IMR-90 (cell line): ENCODE results near the gene TBC1D10B. TPM values are rescaled to one million over a fixed set of nuclear protein-coding genes. Genes with fewer than 3 reads are reported as not detected.

Source experiments
- ATAC-seq: fragments of 200-7000 bp; cut with Tn5 transposase; 2 replicates; pipeline ENCODE4 v1.9.1; 2020; ENCODE audit warnings: low read depth, mild to moderate bottlenecking, moderate library complexity
- BruUV-seq: library from RNA; stranded (reverse); fragments of 400-500 nt; replicated peaks from 2 replicates; lab custom pipeline; 2021; lab: Mats Ljungman, UMichigan
- CTCF ChIA-PET: fragments of 300-600 bp; formaldehyde crosslinking; extraction: SDS; loops from one replicate; lab custom pipeline; 2021; ENCODE audit warnings: antibody characterized with exemption; lab: Yijun Ruan, JAX
- POLR2A ChIA-PET: fragments of 300-600 bp; sonication (Branson Sonifier 250); formaldehyde crosslinking; loops from one replicate; lab custom pipeline; 2022; ENCODE audit warnings: antibody characterized with exemption; ENCODE audit not compliant: unreplicated experiment; lab: Charles Lee
- DNase-seq: peaks from one replicate; pipeline ENCODE4 v3.0.0; 2013
- H2AFZ ChIP-seq: replicated peaks from 2 replicates; pipeline ENCODE3; 2013; ENCODE audit warnings: low read length, mild to moderate bottlenecking; ENCODE audit not compliant: poor library complexity
- H2AK5ac ChIP-seq: 2 replicates; pipeline ENCODE4 v1.6.1; 2013; ENCODE audit warnings: low read depth, low read length, inconsistent platforms
- H2AK9ac ChIP-seq: replicated peaks from 2 replicates; pipeline ENCODE3; 2013; ENCODE audit warnings: mild to moderate bottlenecking, low read depth, low read length, moderate library complexity; ENCODE audit not compliant: poor library complexity
- H2BK120ac ChIP-seq: 2 replicates; pipeline ENCODE4 v1.6.1; 2013; ENCODE audit warnings: low read depth, low read length, inconsistent platforms
- H2BK15ac ChIP-seq: 3 replicates; pipeline ENCODE4 v1.6.1; 2013; ENCODE audit warnings: low read depth, low read length, inconsistent platforms
- H2BK20ac ChIP-seq: 2 replicates; pipeline ENCODE4 v1.6.1; 2013; ENCODE audit warnings: low read depth, mild to moderate bottlenecking, inconsistent platforms, low read length, moderate library complexity
- H2BK5ac ChIP-seq: 2 replicates; pipeline ENCODE4 v1.6.1; 2013; ENCODE audit warnings: mild to moderate bottlenecking, low read depth, low read length, inconsistent platforms; ENCODE audit not compliant: poor library complexity, severe bottlenecking
- H3K14ac ChIP-seq: replicated peaks from 2 replicates; pipeline ENCODE4 v1.6.1; 2013; ENCODE audit warnings: low read depth, low read length, inconsistent platforms
- H3K18ac ChIP-seq: 2 replicates; pipeline ENCODE4 v1.6.1; 2013; ENCODE audit warnings: low read depth, low read length, control low read depth
- H3K23ac ChIP-seq: 2 replicates; pipeline ENCODE4 v1.6.1; 2013; ENCODE audit warnings: low read depth, low read length, inconsistent platforms
- H3K27ac ChIP-seq: 2 replicates; pipeline ENCODE4 v1.5.1; 2013; ENCODE audit warnings: mild to moderate bottlenecking, control low read depth, low read length; ENCODE audit not compliant: insufficient read depth
- H3K27me3 ChIP-seq: 2 replicates; pipeline ENCODE4 v1.6.1; 2013; ENCODE audit warnings: low read length; ENCODE audit not compliant: control insufficient read depth, insufficient read depth
- H3K36me3 ChIP-seq: 2 replicates; pipeline ENCODE4 v1.6.1; 2013; ENCODE audit warnings: low read length, mixed read lengths; ENCODE audit not compliant: control insufficient read depth, insufficient read depth
- H3K4ac ChIP-seq: 2 replicates; pipeline ENCODE4 v1.6.1; 2013; ENCODE audit warnings: low read depth, low read length, inconsistent platforms
- H3K4me1 ChIP-seq: 2 replicates; pipeline ENCODE4 v1.6.1; 2013; ENCODE audit warnings: low read length, mixed read lengths; ENCODE audit not compliant: control insufficient read depth, insufficient read depth
- H3K4me2 ChIP-seq: 2 replicates; pipeline ENCODE4 v1.6.1; 2013; ENCODE audit warnings: low read depth, mild to moderate bottlenecking, control low read depth, low read length, moderate library complexity
- H3K4me3 ChIP-seq: 2 replicates; pipeline ENCODE4 v1.5.1; 2013; ENCODE audit warnings: low read depth, mild to moderate bottlenecking, control low read depth, low read length, moderate library complexity; ENCODE audit not compliant: insufficient read depth
- H3K56ac ChIP-seq: 2 replicates; pipeline ENCODE4 v1.6.1; 2013; ENCODE audit warnings: low read length, inconsistent platforms; ENCODE audit not compliant: insufficient read depth; ENCODE audit errors: extremely low read depth
- H3K79me1 ChIP-seq, 2 experiments: 2 replicates each; pipeline ENCODE4 v1.6.1; 2013; ENCODE audit warnings: low read length in 2 of 2, inconsistent platforms in 1 of 2, low read depth in 1 of 2
- H3K9ac ChIP-seq: 2 replicates; pipeline ENCODE4 v1.6.1; 2013; ENCODE audit warnings: low read depth, low read length, control low read depth
- H3K9me1 ChIP-seq: 2 replicates; pipeline ENCODE4 v1.6.1; 2013; ENCODE audit warnings: low read length, inconsistent platforms; ENCODE audit not compliant: insufficient read depth
- H3K9me3 ChIP-seq: 2 replicates; pipeline ENCODE4 v1.6.1; 2013; ENCODE audit warnings: low read length; ENCODE audit not compliant: control insufficient read depth, insufficient read depth
- H4K20me1 ChIP-seq: 2 replicates; pipeline ENCODE4 v1.6.1; 2013; ENCODE audit warnings: low read length, inconsistent platforms; ENCODE audit not compliant: insufficient read depth
- H4K5ac ChIP-seq: 2 replicates; pipeline ENCODE4 v1.6.1; 2013; ENCODE audit warnings: mild to moderate bottlenecking, low read depth, low read length, control low read depth
- H4K8ac ChIP-seq, 2 experiments: 2 replicates each; pipeline ENCODE4 v1.6.1; 2013; ENCODE audit warnings: low read depth in 2 of 2, low read length in 2 of 2, control low read depth in 1 of 2, inconsistent platforms in 1 of 2
- H4K91ac ChIP-seq: 2 replicates; pipeline ENCODE4 v1.6.1; 2013; ENCODE audit warnings: low read depth, low read length, inconsistent platforms; ENCODE audit not compliant: insufficient read depth
- BHLHE40 ChIP-seq: fragments of 150-350 bp; IDR thresholded peaks from 2 replicates; pipeline ENCODE4 v1.6.1; 2016; ENCODE audit warnings: mild to moderate bottlenecking, low read depth, low read length
- CEBPB ChIP-seq: IDR thresholded peaks from 2 replicates; pipeline ENCODE4 v1.6.1; 2012; ENCODE audit warnings: low read depth, low read length, improper control_type of control experiment
- CHD1 ChIP-seq: IDR thresholded peaks from 2 replicates; pipeline ENCODE4 v1.6.1; 2012; ENCODE audit warnings: low read depth, low read length, improper control_type of control experiment
- FOS ChIP-seq: fragments of 150-350 bp; IDR thresholded peaks from 2 replicates; pipeline ENCODE4 v1.6.1; 2016; ENCODE audit warnings: low read depth, low read length
- MAFK ChIP-seq: IDR thresholded peaks from 2 replicates; pipeline ENCODE4 v1.6.1; 2012; ENCODE audit warnings: low read depth, low read length, improper control_type of control experiment
- MAZ ChIP-seq: IDR thresholded peaks from 2 replicates; pipeline ENCODE4 v1.6.1; 2012; ENCODE audit warnings: low read depth, mild to moderate bottlenecking, low read length, improper control_type of control experiment, moderate library complexity, borderline replicate concordance
- MXI1 ChIP-seq: IDR thresholded peaks from 2 replicates; pipeline ENCODE4 v1.6.1; 2012; ENCODE audit warnings: low read depth, mild to moderate bottlenecking, low read length, moderate library complexity, borderline replicate concordance
- NFE2L2 ChIP-seq: fragments of 150-350 bp; IDR thresholded peaks from 2 replicates; pipeline ENCODE4 v1.6.1; 2016; ENCODE audit warnings: low read depth, mild to moderate bottlenecking, low read length
- POLR2A ChIP-seq: IDR thresholded peaks from 2 replicates; pipeline ENCODE4 v1.6.1; 2012; ENCODE audit warnings: mild to moderate bottlenecking, low read depth, low read length
- RFX5 ChIP-seq: IDR thresholded peaks from 2 replicates; pipeline ENCODE4 v1.8.0; 2012; ENCODE audit warnings: low read depth, mild to moderate bottlenecking, low read length, moderate library complexity
- WGBS, 2 experiments: methylation state at CpG; one replicate each; pipeline versions ENCODE4 v1.1.5 to v1.1.7; 2013; ENCODE audit warnings: missing lambda C conversion rate in 2 of 2; ENCODE audit not compliant: insufficient read length in 1 of 2; ENCODE audit errors: extremely low coverage in 2 of 2; 5-methylcytosine and 5-hydroxymethylcytosine counted together
- dilution Hi-C: fragments of 300-500 bp; cut with HindIII; formaldehyde crosslinking; loops from one replicate; pipeline ENCODE4 v1.14.3; 2018; ENCODE audit warnings: low sequenced_read_pairs; ENCODE audit not compliant: unreplicated experiment
- in situ Hi-C: fragments of 300-500 bp; cut with MboI; formaldehyde crosslinking; loops from 3 replicates; pipeline ENCODE4 v1.14.3; 2019; ENCODE audit warnings: low sequenced_read_pairs, inconsistent platforms, mixed read lengths
- intact Hi-C: fragments of 100-400 bp; cut with micrococcal nuclease; formaldehyde crosslinking; loops from 2 replicates; pipeline ENCODE4 v1.10.0; 2022
- polyA plus RNA-seq, 3 experiments: library from polyadenylated mRNA; depleted of rRNA; stranded (reverse); fragments of >200 nt; gene quantifications; 2 replicates each; pipeline ENCODE4 v1.2.3, GENCODE V29; 2012; ENCODE audit warnings: low replicate concordance in 1 of 3
- total RNA-seq: library from RNA; depleted of rRNA; stranded (reverse); fragments of >200 nt; gene quantifications from 2 replicates; pipeline ENCODE4 v1.2.3, GENCODE V29; 2012
- TF ChIP-seq, protein P1 (sequence below): conservative IDR thresholded peaks from 2 replicates; pipeline ENCODE4 v1.5.1; 2012; ENCODE audit warnings: mild to moderate bottlenecking, low read depth, low read length, improper control_type of control experiment
- TF ChIP-seq, protein P2 (sequence below): fragments of 150-350 bp; IDR thresholded peaks from 2 replicates; pipeline ENCODE4 v1.6.1; 2016; ENCODE audit warnings: low read depth, mild to moderate bottlenecking, low read length, moderate library complexity, borderline replicate concordance
- TF ChIP-seq, protein P3 (sequence below): fragments of 150-350 bp; IDR thresholded peaks from 2 replicates; pipeline ENCODE4 v1.6.1; 2017; ENCODE audit warnings: mild to moderate bottlenecking, antibody characterized with exemption, low read length, low read depth

TBC1D10B gene
- total and polyA plus RNA-seq, 2 of the 4 experiments (the other 2 are of a cell fraction) = 8.4 to 24.9 TPM

DNA sequence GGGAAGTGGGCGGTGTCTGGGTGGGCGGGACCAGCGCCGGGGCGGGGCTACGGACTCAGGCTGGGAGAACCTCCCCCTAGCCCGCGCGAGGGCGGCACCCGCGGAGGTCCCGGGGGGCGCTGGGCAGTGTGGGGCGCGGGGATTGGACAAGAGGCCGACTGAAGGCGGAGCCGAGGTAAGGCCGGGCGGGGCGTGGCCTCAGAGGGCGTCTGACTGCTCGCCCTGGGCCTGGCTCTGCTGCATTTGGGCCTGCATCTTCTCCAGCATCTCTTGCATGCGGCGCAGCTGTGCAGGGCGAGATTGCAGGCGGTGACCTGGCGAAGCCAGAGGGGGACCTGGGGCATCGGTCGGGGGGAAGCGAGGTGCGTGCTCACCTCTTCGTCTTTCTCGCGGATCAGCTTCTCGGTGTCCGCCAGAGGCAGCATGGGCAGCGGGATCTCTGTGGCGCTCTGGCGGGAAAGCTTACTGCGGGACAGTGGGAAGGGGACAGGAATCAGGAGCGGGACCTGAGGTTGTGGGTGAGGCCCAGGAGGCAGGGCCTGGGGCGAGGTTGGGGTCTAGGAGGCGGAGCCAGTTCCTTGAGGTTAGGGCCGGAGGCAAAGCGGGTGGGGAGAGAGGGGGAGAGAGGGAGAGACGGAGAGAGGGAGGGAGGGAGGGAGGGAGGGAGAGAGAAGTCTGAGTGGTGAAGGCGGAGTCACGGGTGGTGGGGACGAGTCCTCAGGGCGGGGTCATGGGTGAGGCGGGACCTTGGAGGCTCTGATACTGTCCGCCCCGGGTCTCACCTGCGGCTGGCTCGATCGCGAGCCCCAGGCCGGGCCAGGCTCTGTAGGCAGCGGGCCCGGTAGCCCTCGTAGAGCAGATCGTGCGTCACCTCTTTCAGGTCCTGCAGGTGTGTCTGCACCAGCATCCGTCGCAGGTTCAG, 8.2 kb upstream of the TBC1D10B start:
- Histone ChIP-seq H3K4ac (peak overlapping the region; percentile 90), H3K4me2 (peak overlapping the region; percentile 92), H3K4me1 (peaks cover 7% of the 10 kb centered on the region), H3K9me3 (no peaks in the 10 kb centered on the region), H2AFZ (peak overlapping the region; percentile 99), H3K27ac (peak overlapping the region; percentile 83), H3K14ac (peak overlapping the region; percentile 97), H2BK5ac (peak overlapping the region; percentile 80), H3K18ac (peak overlapping the region; percentile 10), H4K8ac (peak overlapping the region; percentile 98 to 99; a peak in 2 of 4 replicates), H3K9me1 (peaks cover 16% of the 10 kb centered on the region), H4K91ac (peak overlapping the region; percentile 86), H2BK20ac (no peak overlapping the region), H2BK120ac (no peak overlapping the region; the same call in 1 of the 2 replicates), H2AK5ac (peak overlapping the region; percentile 94), H3K9ac (peak overlapping the region; percentile 72), H2BK15ac (no peak overlapping the region), H3K4me3 (peak overlapping the region; percentile 71), H3K23ac (peak overlapping the region; percentile 72), H3K79me1 (peaks cover 5 to 30% of the 10 kb centered on the region in 2 experiments), H4K20me1 (peaks cover 10% of the 10 kb centered on the region), H3K36me3 (no peaks in the 10 kb centered on the region), H3K27me3 (no peaks in the 10 kb centered on the region), H2AK9ac (peak overlapping the region; percentile 100), H4K5ac (peak overlapping the region; percentile 33), H3K56ac (peak overlapping the region; percentile 80)
- ATAC-seq (peak; percentile 98), DNase-seq (peak; percentile 94)
- intact Hi-C loops = loop anchor here (2.0 kb wide), 1 partner anchor 16 kb away; the partner anchor contains the start of gene ZNF48
- WGBS, 2 experiments = 0% methylated on average over 13 of the region's 67 CpGs; no CpG with 5 or more reads in 1 of the 2 experiments
- BruUV-seq = no TSS peak
- ChIA-PET POLR2A (no interaction called here), CTCF (no interaction called here)
- dilution Hi-C loops = no loop called here
- in situ Hi-C loops = no loop called here
- TF ChIP-seq CHD1 = no peak
- peak; percentile 54; the same call in 1 of the 2 replicates for TF ChIP-seq MAZ
- peak; percentile 53; the same call in 1 of the 2 replicates for TF ChIP-seq MXI1
- no peak for TF ChIP-seq RFX5
- no peak for TF ChIP-seq FOS
- TF ChIP-seq NFE2L2 = no peak
- peak; percentile 30; the same call in 1 of the 2 replicates for TF ChIP-seq POLR2A
- no peak for TF ChIP-seq CEBPB
- TF ChIP-seq, protein P1, sequence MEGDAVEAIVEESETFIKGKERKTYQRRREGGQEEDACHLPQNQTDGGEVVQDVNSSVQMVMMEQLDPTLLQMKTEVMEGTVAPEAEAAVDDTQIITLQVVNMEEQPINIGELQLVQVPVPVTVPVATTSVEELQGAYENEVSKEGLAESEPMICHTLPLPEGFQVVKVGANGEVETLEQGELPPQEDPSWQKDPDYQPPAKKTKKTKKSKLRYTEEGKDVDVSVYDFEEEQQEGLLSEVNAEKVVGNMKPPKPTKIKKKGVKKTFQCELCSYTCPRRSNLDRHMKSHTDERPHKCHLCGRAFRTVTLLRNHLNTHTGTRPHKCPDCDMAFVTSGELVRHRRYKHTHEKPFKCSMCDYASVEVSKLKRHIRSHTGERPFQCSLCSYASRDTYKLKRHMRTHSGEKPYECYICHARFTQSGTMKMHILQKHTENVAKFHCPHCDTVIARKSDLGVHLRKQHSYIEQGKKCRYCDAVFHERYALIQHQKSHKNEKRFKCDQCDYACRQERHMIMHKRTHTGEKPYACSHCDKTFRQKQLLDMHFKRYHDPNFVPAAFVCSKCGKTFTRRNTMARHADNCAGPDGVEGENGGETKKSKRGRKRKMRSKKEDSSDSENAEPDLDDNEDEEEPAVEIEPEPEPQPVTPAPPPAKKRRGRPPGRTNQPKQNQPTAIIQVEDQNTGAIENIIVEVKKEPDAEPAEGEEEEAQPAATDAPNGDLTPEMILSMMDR = peak; percentile 35
- no peak for TF ChIP-seq MAFK
- no peak for TF ChIP-seq BHLHE40
- TF ChIP-seq, protein P2, sequence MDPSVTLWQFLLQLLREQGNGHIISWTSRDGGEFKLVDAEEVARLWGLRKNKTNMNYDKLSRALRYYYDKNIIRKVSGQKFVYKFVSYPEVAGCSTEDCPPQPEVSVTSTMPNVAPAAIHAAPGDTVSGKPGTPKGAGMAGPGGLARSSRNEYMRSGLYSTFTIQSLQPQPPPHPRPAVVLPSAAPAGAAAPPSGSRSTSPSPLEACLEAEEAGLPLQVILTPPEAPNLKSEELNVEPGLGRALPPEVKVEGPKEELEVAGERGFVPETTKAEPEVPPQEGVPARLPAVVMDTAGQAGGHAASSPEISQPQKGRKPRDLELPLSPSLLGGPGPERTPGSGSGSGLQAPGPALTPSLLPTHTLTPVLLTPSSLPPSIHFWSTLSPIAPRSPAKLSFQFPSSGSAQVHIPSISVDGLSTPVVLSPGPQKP = no peak
- TF ChIP-seq, protein P3, sequence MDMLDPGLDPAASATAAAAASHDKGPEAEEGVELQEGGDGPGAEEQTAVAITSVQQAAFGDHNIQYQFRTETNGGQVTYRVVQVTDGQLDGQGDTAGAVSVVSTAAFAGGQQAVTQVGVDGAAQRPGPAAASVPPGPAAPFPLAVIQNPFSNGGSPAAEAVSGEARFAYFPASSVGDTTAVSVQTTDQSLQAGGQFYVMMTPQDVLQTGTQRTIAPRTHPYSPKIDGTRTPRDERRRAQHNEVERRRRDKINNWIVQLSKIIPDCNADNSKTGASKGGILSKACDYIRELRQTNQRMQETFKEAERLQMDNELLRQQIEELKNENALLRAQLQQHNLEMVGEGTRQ = no peak
